ENCODE measurements around the gene VWA3A.
"Not testable (repeated sequence)": the region's sequence is repeated elsewhere in the genome, so short reads cannot be mapped to it uniquely, and the experiment has no call there.

The VWA3A gene

GRCh38 chr16:22151246-22151998, 59.1 kb downstream of the VWA3A start:
- H2AFZ ChIP-seq (ENCODE audit: low read depth, low read length): no peak overlapping the region
- ATAC-seq (ENCODE audit: insufficient read depth, low read depth) (no peak), DNase-seq (no peak)
- no peaks in the 10 kb centered on the region for H3K4me1 ChIP-seq (ENCODE audit: insufficient read depth, low read length)
- no peak overlapping the region for H3K4me2 ChIP-seq (ENCODE audit: insufficient read depth, low read length)
- no peaks in the 10 kb centered on the region for H3K36me3 ChIP-seq (ENCODE audit: insufficient read depth, low read length)
- no peaks in the 10 kb centered on the region for H4K20me1 ChIP-seq (ENCODE audit: insufficient read depth, low read length)
- no peak overlapping the region for H3K9ac ChIP-seq (ENCODE audit: low read depth, low read length)
- no peak for TF ChIP-seq EZH2 (IDR thresholded peaks at IDR 0.05; ENCODE audit: borderline replicate concordance, low read depth, low read length, severe bottlenecking)
- no peak for TF ChIP-seq CTCF (IDR thresholded peaks at IDR 0.05; ENCODE audit: borderline replicate concordance, extremely low read depth, low read length, poor library complexity, severe bottlenecking)
- no peaks in the 10 kb centered on the region for H3K9me3 ChIP-seq (ENCODE audit: insufficient read depth, low read length, severe bottlenecking)
- no peaks in the 10 kb centered on the region for H3K27me3 ChIP-seq (ENCODE audit: insufficient read depth, low read length, poor library complexity)
- H3K79me2 ChIP-seq (ENCODE audit: insufficient read depth, low read length): no peaks in the 10 kb centered on the region
- no peak overlapping the region for H3K27ac ChIP-seq (ENCODE audit: low read length)
- no peak overlapping the region for H3K4me3 ChIP-seq (ENCODE audit: low read depth in 1 of 2, low read length in 2 of 2)

- Histone ChIP-seq H3K4me2 (ENCODE audit: insufficient read depth, low read length) (no peak overlapping the region), H2AFZ (ENCODE audit: low read depth, low read length) (no peak overlapping the region), H3K4me1 (ENCODE audit: insufficient read depth, low read length) (no peaks in the 10 kb centered on the region), H3K27ac (ENCODE audit: low read length) (no peak overlapping the region), H3K4me3 (ENCODE audit: low read depth in 1 of 2, low read length in 2 of 2) (no peak overlapping the region), H3K9me3 (ENCODE audit: insufficient read depth, low read length, severe bottlenecking) (no peaks in the 10 kb centered on the region), H3K27me3 (ENCODE audit: insufficient read depth, low read length, poor library complexity) (no peaks in the 10 kb centered on the region), H3K9ac (ENCODE audit: low read depth, low read length) (no peak overlapping the region), H4K20me1 (ENCODE audit: insufficient read depth, low read length) (no peaks in the 10 kb centered on the region), H3K79me2 (ENCODE audit: insufficient read depth, low read length) (no peaks in the 10 kb centered on the region), H3K36me3 (ENCODE audit: insufficient read depth, low read length) (no peaks in the 10 kb centered on the region)
- ATAC-seq (ENCODE audit: insufficient read depth, low read depth): no peak
- no peak for TF ChIP-seq CTCF (IDR thresholded peaks at IDR 0.05; ENCODE audit: borderline replicate concordance, extremely low read depth, low read length, poor library complexity, severe bottlenecking)
- no peak for TF ChIP-seq EZH2 (IDR thresholded peaks at IDR 0.05; ENCODE audit: borderline replicate concordance, low read depth, low read length, severe bottlenecking)
- no peak for DNase-seq
Measured at GRCh38 chr16:22152316-22152715, 60.0 kb downstream of the VWA3A start.

- H3K9ac ChIP-seq (ENCODE audit: low read depth, low read length); H3K27ac ChIP-seq (ENCODE audit: low read length); H3K4me1 ChIP-seq (ENCODE audit: insufficient read depth, low read length); H4K20me1 ChIP-seq (ENCODE audit: insufficient read depth, low read length); H3K4me3 ChIP-seq (ENCODE audit: low read depth in 1 of 2, low read length in 2 of 2); DNase-seq; ATAC-seq (ENCODE audit: insufficient read depth, low read depth); H3K4me2 ChIP-seq (ENCODE audit: insufficient read depth, low read length); H3K27me3 ChIP-seq (ENCODE audit: insufficient read depth, low read length, poor library complexity); H3K79me2 ChIP-seq (ENCODE audit: insufficient read depth, low read length); H3K9me3 ChIP-seq (ENCODE audit: insufficient read depth, low read length, severe bottlenecking); H3K36me3 ChIP-seq (ENCODE audit: insufficient read depth, low read length); H2AFZ ChIP-seq (ENCODE audit: low read depth, low read length): not testable (repeated sequence)
Measured at GRCh38 chr16:22153078-22153477, 60.7 kb downstream of the VWA3A start.

- H3K27me3 ChIP-seq (ENCODE audit: insufficient read depth, low read length, poor library complexity): no peaks in the 10 kb centered on the region
- H3K4me1 ChIP-seq (ENCODE audit: insufficient read depth, low read length): no peaks in the 10 kb centered on the region
- no peak for TF ChIP-seq EZH2 (IDR thresholded peaks at IDR 0.05; ENCODE audit: borderline replicate concordance, low read depth, low read length, severe bottlenecking)
- TF ChIP-seq CTCF (IDR thresholded peaks at IDR 0.05; ENCODE audit: borderline replicate concordance, extremely low read depth, low read length, poor library complexity, severe bottlenecking): no peak
- H4K20me1 ChIP-seq (ENCODE audit: insufficient read depth, low read length): no peaks in the 10 kb centered on the region
- H3K79me2 ChIP-seq (ENCODE audit: insufficient read depth, low read length): no peaks in the 10 kb centered on the region
- H3K9ac ChIP-seq (ENCODE audit: low read depth, low read length): no peak overlapping the region
- H2AFZ ChIP-seq (ENCODE audit: low read depth, low read length): no peak overlapping the region
- no peak for DNase-seq
- H3K9me3 ChIP-seq (ENCODE audit: insufficient read depth, low read length, severe bottlenecking): no peaks in the 10 kb centered on the region
- H3K27ac ChIP-seq (ENCODE audit: low read length): no peak overlapping the region
- no peak overlapping the region for H3K4me2 ChIP-seq (ENCODE audit: insufficient read depth, low read length)
- H3K4me3 ChIP-seq (ENCODE audit: low read depth in 1 of 2, low read length in 2 of 2): no peak overlapping the region
- ATAC-seq (ENCODE audit: insufficient read depth, low read depth): no peak
- H3K36me3 ChIP-seq (ENCODE audit: insufficient read depth, low read length): no peaks in the 10 kb centered on the region
Measured at GRCh38 chr16:22161401-22161800, 69.1 kb downstream of the VWA3A start.

Measured in DND-41 (cell line).